HL-60/S4 treated with phorbol 12-myristate 13-acetate at 8.2 ng/mL for 4 days and 3 days (cell line): ENCODE measurements around the gene TOMM20L.

Source experiments
- in situ Hi-C: fragments of 300-500 bp; cut with MboI; formaldehyde crosslinking; loops from 2 replicates; pipeline ENCODE4 v1.15.0; 2022; ENCODE audit warnings: low sequenced_read_pairs

TOMM20L gene

DNA sequence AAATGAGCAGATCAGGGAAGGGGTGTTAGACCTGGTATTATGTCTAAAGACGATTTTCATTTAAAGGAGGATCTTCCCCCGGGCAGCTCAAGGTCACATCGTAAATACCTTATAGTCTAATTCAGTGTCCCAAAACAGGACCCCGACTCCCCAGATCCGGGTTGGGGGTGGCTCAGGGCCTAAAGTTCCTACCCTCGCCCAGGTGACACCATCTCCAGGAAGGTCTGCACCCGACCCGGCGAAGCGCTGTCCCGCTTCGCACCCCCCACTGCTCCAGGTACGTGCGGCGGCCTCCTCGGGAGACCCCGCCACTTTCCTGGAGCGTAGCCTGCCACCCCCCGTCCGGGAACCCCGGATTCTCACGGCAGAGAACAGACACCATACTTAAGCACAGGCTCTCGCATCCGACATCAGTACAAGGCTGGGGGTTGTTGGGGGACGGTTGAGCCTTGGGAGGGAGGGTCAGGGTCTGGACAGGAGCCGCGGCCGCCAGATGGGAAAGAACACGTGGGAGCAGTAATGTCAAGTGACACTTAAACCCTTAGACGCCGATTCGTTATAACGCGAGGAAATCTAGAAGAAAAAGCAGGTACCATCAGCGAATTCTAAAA, 31.0 kb downstream of the TOMM20L start:
- in situ Hi-C loops = no loop called here

DNA sequence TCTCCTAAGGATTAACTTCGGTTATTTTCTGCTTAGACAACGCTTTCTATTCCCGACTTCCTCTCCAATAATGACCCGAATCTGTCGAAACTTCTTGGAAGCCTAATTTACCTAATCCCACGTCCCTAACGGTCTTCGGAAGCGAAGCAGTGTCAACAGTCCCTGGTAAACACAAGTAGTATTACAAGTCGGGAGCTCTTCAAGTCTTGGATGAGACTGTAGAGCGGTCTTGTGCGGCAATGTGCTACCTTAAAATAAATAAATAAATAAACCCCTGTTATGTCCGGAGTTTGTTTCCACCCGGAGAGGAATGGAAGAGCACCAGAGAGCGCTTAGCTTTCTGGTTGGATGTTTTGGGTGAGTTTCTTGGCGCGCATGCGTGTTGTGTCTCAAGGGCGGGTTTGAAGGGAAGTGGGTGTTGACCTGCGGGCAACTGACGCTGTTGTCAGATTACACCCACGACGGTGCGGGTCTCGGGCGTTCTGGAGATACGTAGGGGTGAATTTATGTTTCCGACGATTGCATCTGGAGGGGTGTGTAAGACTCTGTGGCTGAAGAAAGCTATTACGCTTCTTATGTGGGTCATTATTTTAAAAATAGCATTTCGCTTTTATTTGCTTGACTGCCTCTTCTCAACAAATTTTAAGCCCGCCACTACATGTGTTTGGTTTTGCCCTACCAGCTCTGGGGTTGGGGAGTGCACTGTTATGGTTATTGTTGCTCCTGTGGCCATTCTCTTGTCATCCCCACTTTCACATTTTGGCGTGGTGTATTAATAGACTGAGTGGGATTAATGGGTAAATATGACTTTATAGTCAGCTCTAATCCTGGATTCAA, 31.8 kb downstream of the TOMM20L start, which contains the start of the genes KIAA0586 and TIMM9:
Gene KIAA0586 (plus strand): TSS at position 439 of the 837 bp plus-strand sequence. CDS start 546 bp downstream, outside the sequence.
Gene TIMM9 (minus strand): TSS at position 251 of the 837 bp plus-strand sequence. CDS start 15,586 bp downstream, outside the sequence.
- in situ Hi-C loops = no loop called here

- in situ Hi-C loops = no loop called here
Measured at GRCh38 chr14:58428118-58428683, 32.5 kb downstream of the TOMM20L start.

DNA sequence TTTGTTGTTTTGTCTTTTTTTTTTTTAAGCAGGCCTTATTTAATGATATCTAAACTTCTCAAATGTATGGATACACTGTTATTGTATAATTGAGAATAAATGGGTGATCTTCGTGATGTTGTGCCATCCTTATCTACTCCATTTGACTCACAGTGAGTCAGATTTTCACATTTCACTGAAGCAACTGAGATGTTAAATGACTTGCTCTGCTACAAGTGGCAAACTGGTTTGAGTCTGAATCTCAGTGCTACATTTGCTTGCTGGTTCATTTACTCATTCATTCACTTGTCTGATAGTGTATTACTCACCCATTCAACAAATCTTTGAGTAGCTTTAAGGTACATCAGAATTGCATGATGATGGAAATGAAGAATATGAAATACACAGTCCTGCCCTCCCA, 34.4 kb downstream of the TOMM20L start:
- in situ Hi-C loops = no loop called here

DNA sequence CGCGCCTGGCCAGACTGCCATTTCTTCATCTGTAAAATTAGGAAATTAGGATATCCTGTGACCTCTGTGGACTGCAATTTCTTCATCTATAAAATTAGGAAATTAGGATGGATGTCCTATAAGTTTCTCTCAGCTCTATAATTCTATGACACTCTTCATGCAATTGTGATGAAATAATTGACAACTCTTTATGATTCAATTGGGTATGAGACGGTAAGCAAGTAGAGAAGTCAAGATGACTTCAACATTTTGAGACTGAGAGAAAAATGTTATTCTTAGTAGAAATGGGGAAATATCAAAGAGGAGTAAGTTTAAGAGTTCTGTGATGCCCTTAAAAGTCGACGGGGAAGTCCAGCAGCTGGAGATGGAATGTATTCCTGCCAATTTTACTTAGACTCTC, 43.7 kb downstream of the TOMM20L start:
- in situ Hi-C loops = no loop called here

DNA sequence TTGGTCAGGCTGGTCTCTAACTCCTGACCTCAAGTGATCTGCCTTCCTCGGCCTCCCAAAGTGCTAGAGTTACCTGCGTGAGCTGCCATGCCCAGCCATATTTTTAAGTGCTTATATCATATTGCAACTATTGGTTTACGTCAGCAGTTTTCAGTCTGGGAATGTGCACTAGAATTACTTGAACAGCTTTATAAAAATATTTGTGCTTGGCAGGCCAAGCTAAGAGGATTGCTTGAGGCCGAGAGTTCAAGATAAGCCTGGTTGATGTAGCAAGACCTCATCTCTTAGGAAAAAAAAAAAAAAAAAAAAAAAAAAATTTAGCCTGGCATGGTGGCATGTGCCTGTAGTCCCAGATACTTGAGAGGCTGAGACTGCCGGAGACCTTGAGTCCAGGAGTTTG, 48.9 kb downstream of the TOMM20L start:
- in situ Hi-C loops = no loop called here

DNA sequence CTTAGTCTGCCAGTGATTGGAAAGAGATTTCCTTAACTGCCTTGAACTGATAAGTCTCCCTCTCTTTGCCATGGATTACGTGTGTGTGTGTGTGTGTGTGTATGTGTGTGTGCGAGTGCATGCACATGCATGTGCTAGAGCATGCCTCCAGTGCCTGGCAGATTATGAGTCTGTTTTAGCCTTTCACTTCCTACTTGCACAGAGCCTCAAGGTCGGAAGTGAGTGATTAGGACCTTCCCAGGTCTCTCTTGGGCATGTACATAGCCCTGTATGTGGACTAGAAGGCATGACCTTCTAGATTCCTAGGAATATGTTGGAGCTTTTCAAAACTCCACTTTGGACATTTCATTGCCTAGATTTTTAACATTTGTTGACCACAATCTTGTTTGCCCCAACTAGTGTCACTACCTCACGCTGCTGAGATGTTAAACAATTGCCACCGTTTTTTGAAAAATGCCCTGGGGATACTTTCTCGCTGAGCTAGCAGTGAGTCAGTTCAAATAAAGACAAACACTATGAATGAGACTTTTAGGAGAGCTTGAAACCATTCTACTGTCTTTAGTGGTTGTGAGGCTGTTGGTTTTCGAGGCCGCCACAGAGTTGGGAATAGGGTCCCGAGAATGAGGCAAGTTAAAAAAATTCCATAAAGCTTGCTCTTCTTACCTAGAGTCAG, 60.0 kb downstream of the TOMM20L start:
- in situ Hi-C loops = no loop called here
